ENCODE measurements around the gene TRIM45. TPM values are rescaled to one million over a fixed set of nuclear protein-coding genes. Genes with fewer than 3 reads are reported as not detected.
A peak's percentile ranks its signal among the peaks of the same experiment; 100 is the strongest.
"Not testable (repeated sequence)": the region's sequence is repeated elsewhere in the genome, so short reads cannot be mapped to it uniquely, and the experiment has no call there.

Gene TRIM45
- polyA plus RNA-seq, 1 donor from 2014 or later = 0.10 TPM

- peaks cover 0 to 4% (median 0%) of the 10 kb centered on the region in 3 donors for H3K4me1 Mint-ChIP-seq
- peaks cover 2% of the 10 kb centered on the region for H3K36me3 Mint-ChIP-seq
- H3K27ac Mint-ChIP-seq = peak overlapping the region in 1 of 3 donors; percentile 32
- no peaks in the 10 kb centered on the region for H3K9me3 Mint-ChIP-seq
- H3K27me3 Mint-ChIP-seq = no peaks in the 10 kb centered on the region
- H3K4me3 Mint-ChIP-seq = peak overlapping the region in 3 of 4 donors; percentile 89 to 94 (median 93)
Measured at GRCh38 chr1:117120774-117121588, 568 bp downstream of the TRIM45 start.

DNA sequence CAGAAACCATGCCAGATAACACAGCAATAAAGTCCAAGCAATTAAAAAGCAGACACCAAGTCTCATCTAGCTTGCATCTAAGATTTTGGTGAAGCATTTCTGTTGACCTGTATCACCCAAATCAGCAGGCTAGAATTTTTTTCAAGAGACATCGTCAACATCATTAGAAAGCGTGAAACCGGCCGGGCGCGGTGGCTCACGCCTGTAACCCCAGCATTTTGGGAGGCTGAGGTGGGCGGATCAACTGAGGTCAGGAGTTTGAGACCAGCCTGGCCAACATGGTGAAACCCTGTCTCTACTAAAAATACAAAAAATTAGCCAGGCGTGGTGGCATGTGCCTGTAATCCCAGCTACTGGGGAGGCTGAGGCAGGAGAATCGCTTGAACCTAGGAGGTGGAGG lies 2.4 kb downstream of the TRIM45 start:
- H3K4me1 Mint-ChIP-seq = peaks cover 7 to 12% (median 8%) of the 10 kb centered on the region in 3 donors
- H3K36me3 Mint-ChIP-seq, H3K27ac Mint-ChIP-seq, H3K27me3 Mint-ChIP-seq, H3K4me3 Mint-ChIP-seq, H3K9me3 Mint-ChIP-seq: not testable (repeated sequence)

DNA sequence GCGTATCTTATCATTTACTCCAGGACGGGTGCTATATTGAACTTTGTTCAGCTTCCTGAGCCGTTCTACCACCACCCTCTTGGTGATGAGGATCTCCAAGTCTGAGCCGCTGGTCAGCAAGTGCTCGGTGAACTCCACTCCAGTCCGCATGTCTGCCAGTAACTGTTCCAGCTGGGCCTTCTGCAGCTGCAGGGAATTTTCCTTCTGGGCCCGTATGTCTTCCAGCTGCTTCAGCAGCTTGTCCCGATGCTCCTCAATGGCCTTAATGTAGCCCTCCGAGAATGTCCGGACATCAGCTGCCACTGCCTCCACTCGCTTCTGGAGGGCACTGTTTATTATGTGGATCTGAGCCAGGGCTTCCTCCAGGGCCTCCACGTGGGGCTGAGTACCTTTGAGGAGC lies 3.4 kb downstream of the TRIM45 start:
- H3K27ac Mint-ChIP-seq = no peak overlapping the region
- H3K27me3 Mint-ChIP-seq = no peaks in the 10 kb centered on the region
- H3K9me3 Mint-ChIP-seq = no peaks in the 10 kb centered on the region
- no peak overlapping the region for H3K4me3 Mint-ChIP-seq
- peaks cover 2% of the 10 kb centered on the region for H3K36me3 Mint-ChIP-seq
- H3K4me1 Mint-ChIP-seq = peaks cover 8 to 12% (median 9%) of the 10 kb centered on the region in 3 donors

DNA sequence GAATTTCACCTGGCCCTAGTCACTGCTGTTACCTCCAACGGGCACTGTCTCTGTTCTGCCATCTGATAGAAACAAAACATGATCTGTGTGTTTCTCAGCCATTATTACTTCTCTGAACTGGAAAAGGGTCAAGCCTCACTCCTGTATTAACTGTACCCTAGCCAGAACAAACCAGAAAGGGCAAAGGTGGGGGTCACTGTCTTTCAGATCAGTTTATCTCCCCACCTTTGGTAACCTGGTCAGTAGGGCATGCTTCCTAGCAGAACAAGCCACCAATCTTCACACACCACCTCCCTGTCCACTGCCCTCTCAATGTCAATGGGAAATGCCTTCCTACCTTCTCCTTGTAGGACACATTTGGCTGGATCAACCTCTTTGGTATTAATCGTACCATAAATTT lies 3.9 kb downstream of the TRIM45 start:
- H3K9me3 Mint-ChIP-seq = no peaks in the 10 kb centered on the region
- peaks cover 1% of the 10 kb centered on the region for H3K36me3 Mint-ChIP-seq
- H3K27ac Mint-ChIP-seq = no peak overlapping the region
- H3K27me3 Mint-ChIP-seq = no peaks in the 10 kb centered on the region
- H3K4me3 Mint-ChIP-seq = peak overlapping the region in 1 of 4 donors; percentile 31
- H3K4me1 Mint-ChIP-seq = peaks cover 8 to 12% (median 9%) of the 10 kb centered on the region in 3 donors

- Mint-ChIP-seq H3K9me3 (no peaks in the 10 kb centered on the region), H3K4me3 (peak overlapping the region in 1 of 4 donors; percentile 12), H3K27ac (no peak overlapping the region), H3K27me3 (no peaks in the 10 kb centered on the region), H3K4me1 (peaks cover 8 to 11% (median 9%) of the 10 kb centered on the region in 3 donors), H3K36me3 (no peaks in the 10 kb centered on the region)
Measured at GRCh38 chr1:117116784-117117130, 4.8 kb downstream of the TRIM45 start.

GRCh38 chr1:117116090-117116783 lies 5.3 kb downstream of the TRIM45 start:
- Mint-ChIP-seq H3K9me3 (no peaks in the 10 kb centered on the region), H3K4me3 (peak overlapping the region in 1 of 4 donors; percentile 12), H3K27me3 (no peaks in the 10 kb centered on the region), H3K27ac (peak overlapping the region in 1 of 3 donors; percentile 1), H3K36me3 (no peaks in the 10 kb centered on the region), H3K4me1 (peaks cover 8 to 11% (median 9%) of the 10 kb centered on the region in 3 donors)

GRCh38 chr1:117114877-117115276 lies 6.7 kb downstream of the TRIM45 start:
- H3K27me3 Mint-ChIP-seq = no peaks in the 10 kb centered on the region
- H3K27ac Mint-ChIP-seq = peak overlapping the region in 1 of 3 donors; percentile 1
- H3K4me1 Mint-ChIP-seq = peaks cover 8 to 9% (median 8%) of the 10 kb centered on the region in 3 donors
- H3K36me3 Mint-ChIP-seq = no peaks in the 10 kb centered on the region
- peak overlapping the region in 1 of 4 donors; percentile 28 for H3K4me3 Mint-ChIP-seq
- H3K9me3 Mint-ChIP-seq = no peaks in the 10 kb centered on the region

- H3K9me3 Mint-ChIP-seq = no peaks in the 10 kb centered on the region
- no peak overlapping the region for H3K27ac Mint-ChIP-seq
- no peak overlapping the region for H3K4me3 Mint-ChIP-seq
Measured at GRCh38 chr1:117113199-117113598, 8.3 kb downstream of the TRIM45 start.

DNA sequence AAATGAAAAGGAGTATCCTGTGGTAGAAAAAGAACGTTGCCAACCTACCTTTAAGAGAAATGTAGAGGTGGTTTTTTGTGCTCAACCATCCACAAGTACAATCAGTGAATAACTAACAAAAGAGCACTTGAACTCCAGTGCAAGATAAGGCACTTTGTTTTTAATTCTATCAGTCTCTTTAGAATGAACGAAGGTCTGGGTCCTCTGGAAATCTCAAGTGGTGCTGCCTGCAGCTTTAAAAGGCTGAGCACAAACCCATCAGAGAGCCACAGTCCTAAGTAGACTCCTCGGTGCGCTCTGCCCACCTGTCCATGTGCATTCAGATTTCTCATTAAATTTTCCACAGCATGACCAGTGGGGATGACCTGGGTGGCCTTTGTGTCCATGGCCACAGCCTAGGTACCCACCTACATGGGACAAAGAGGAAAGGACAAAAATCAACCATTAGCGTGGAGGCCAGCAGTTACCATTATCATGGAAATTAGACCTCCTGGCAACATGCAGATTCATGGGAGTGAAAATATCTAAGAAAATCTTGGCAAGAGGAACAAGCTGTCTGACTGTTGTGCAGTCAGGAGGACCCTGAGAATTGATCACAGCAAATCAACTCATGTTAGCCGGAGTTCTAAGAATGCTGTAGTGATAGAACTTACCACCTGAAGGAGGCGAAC lies 9.4 kb downstream of the TRIM45 start:
- no peaks in the 10 kb centered on the region for H3K9me3 Mint-ChIP-seq
- no peak overlapping the region for H3K4me3 Mint-ChIP-seq
- H3K4me1 Mint-ChIP-seq = peaks cover 8 to 9% (median 8%) of the 10 kb centered on the region in 3 donors
- H3K27ac Mint-ChIP-seq = peak overlapping the region in 1 of 3 donors; percentile 28
- no peaks in the 10 kb centered on the region for H3K36me3 Mint-ChIP-seq
- H3K27me3 Mint-ChIP-seq = no peaks in the 10 kb centered on the region

More at GRCh38 chr1:117113199-117113598, 8.3 kb downstream of the TRIM45 start:
- Mint-ChIP-seq H3K36me3 (no peaks in the 10 kb centered on the region), H3K4me1 (peaks cover 8 to 9% (median 8%) of the 10 kb centered on the region in 3 donors), H3K27me3 (no peaks in the 10 kb centered on the region)

DNA sequence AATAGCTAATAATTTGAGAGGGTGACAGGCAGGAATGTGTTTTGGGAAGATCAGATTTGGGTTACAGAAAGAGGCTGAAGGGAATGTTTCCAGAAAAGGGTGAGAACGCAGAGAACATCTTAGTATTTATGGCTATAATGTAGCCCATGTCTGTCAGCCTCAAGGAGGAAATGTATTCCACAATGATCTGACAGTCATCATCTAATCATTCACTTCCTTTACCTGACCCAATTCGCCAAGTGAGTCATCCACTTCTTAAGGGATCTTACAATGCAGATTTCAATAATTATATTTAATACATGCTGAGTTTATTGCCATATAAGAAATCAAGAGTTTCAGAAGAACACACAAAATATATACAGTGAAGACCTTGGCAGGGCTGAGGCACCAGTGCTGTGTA lies 10.8 kb downstream of the TRIM45 start:
- H3K27ac Mint-ChIP-seq = no peak overlapping the region
- no peaks in the 10 kb centered on the region for H3K27me3 Mint-ChIP-seq
- H3K4me1 Mint-ChIP-seq = peaks cover 8 to 9% (median 8%) of the 10 kb centered on the region in 3 donors
- peaks cover 2% of the 10 kb centered on the region for H3K36me3 Mint-ChIP-seq
- no peak overlapping the region for H3K4me3 Mint-ChIP-seq
- no peaks in the 10 kb centered on the region for H3K9me3 Mint-ChIP-seq

DNA sequence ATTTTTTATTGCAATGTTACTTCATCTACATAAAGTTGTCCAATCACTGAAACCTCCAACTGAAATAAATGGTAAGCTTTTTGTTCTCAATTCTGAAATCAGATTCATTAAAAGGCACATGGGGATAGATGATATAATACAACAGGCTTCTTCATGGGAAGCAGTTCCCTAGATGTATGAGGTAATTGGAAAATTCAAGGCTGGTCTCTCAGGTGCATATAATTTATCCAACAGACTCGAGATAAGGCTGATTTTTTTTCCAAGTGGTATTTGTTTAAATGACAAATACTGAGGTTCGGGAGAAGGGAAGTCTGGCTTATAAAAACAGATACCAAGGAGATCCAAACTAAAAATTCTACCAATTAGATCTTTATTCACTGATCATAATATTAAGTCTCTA lies 14.2 kb downstream of the TRIM45 start:
- Mint-ChIP-seq H3K4me1 (no peaks in the 10 kb centered on the region), H3K27me3 (no peaks in the 10 kb centered on the region), H3K4me3 (no peak overlapping the region), H3K27ac (no peak overlapping the region), H3K9me3 (no peaks in the 10 kb centered on the region), H3K36me3 (peaks cover 8% of the 10 kb centered on the region)

GRCh38 chr1:117106478-117106877 lies 15.1 kb downstream of the TRIM45 start:
- no peaks in the 10 kb centered on the region for H3K9me3 Mint-ChIP-seq
- no peak overlapping the region for H3K27ac Mint-ChIP-seq
- H3K4me1 Mint-ChIP-seq = no peaks in the 10 kb centered on the region
- no peak overlapping the region for H3K4me3 Mint-ChIP-seq
- peaks cover 11% of the 10 kb centered on the region for H3K36me3 Mint-ChIP-seq
- no peaks in the 10 kb centered on the region for H3K27me3 Mint-ChIP-seq

- Mint-ChIP-seq H3K4me3 (no peak overlapping the region), H3K9me3 (no peaks in the 10 kb centered on the region), H3K4me1 (no peaks in the 10 kb centered on the region), H3K36me3 (peaks cover 11% of the 10 kb centered on the region), H3K27ac (no peak overlapping the region), H3K27me3 (no peaks in the 10 kb centered on the region)
Measured at GRCh38 chr1:117105722-117106121, 15.8 kb downstream of the TRIM45 start.

- no peaks in the 10 kb centered on the region for H3K9me3 Mint-ChIP-seq
- no peaks in the 10 kb centered on the region for H3K4me1 Mint-ChIP-seq
- no peak overlapping the region for H3K27ac Mint-ChIP-seq
- H3K4me3 Mint-ChIP-seq = no peak overlapping the region
- peaks cover 13% of the 10 kb centered on the region for H3K36me3 Mint-ChIP-seq
- H3K27me3 Mint-ChIP-seq = no peaks in the 10 kb centered on the region
Measured at GRCh38 chr1:117104986-117105385, 16.6 kb downstream of the TRIM45 start.

- H3K27me3 Mint-ChIP-seq, H3K4me1 Mint-ChIP-seq, H3K27ac Mint-ChIP-seq, H3K4me3 Mint-ChIP-seq, H3K9me3 Mint-ChIP-seq: not testable (repeated sequence)
- peaks cover 18% of the 10 kb centered on the region for H3K36me3 Mint-ChIP-seq
Measured at GRCh38 chr1:117101858-117102257, 19.7 kb downstream of the TRIM45 start.
